Activated CD8-positive, alpha-beta T cell treated with anti-CD3 and anti-CD28 coated beads for 36 hours (primary cell): Measurements from ENCODE around the gene NKAPL. TPM values are rescaled to one million over a fixed set of nuclear protein-coding genes. Genes with fewer than 3 reads are reported as not detected.
A peak's percentile ranks its signal among the peaks of the same experiment; 100 is the strongest.

Experiments
- ATAC-seq: fragments of 200-7000 bp; cut with Tn5 transposase; one replicate; pipeline ENCODE4 v1.10.0; 2021; ENCODE audit warnings: mild to moderate bottlenecking, moderate library complexity
- CTCF ChIA-PET: fragments of 350-600 bp; sonication (Branson Sonifier 250); formaldehyde crosslinking; loops from one replicate; lab custom pipeline; 2021; ENCODE audit warnings: antibody characterized with exemption; lab: Charles Lee
- POLR2A ChIA-PET: fragments of 350-600 bp; sonication (Branson Sonifier 250); formaldehyde crosslinking; loops from one replicate; lab custom pipeline; 2021; ENCODE audit warnings: antibody characterized with exemption; lab: Charles Lee
- DNase-seq: peaks from one replicate; pipeline ENCODE4 v3.0.0-alpha.2; 2020
- H3K27ac Mint-ChIP-seq: one replicate; pipeline ENCODE4 v1.8.0; 2021; ENCODE audit warnings: mild to moderate bottlenecking, mixed read lengths
- H3K27me3 Mint-ChIP-seq: one replicate; pipeline ENCODE4 v1.8.0; 2021; ENCODE audit warnings: mixed read lengths
- H3K36me3 Mint-ChIP-seq: one replicate; pipeline ENCODE4 v1.8.0; 2021; ENCODE audit warnings: low read depth, mixed read lengths
- H3K4me1 Mint-ChIP-seq: one replicate; pipeline ENCODE4 v1.8.0; 2021; ENCODE audit warnings: low read depth, mixed read lengths
- H3K4me3 Mint-ChIP-seq: one replicate; pipeline ENCODE4 v1.8.0; 2021; ENCODE audit warnings: mild to moderate bottlenecking, moderate library complexity, mixed read lengths
- H3K9me3 Mint-ChIP-seq: one replicate; pipeline ENCODE4 v1.8.0; 2021; ENCODE audit warnings: mixed read lengths
- CTCF ChIP-seq: fragments of 200-600 bp; IDR thresholded peaks from one replicate; pipeline ENCODE4 v1.8.0; 2022; ENCODE audit warnings: antibody characterized with exemption, mild to moderate bottlenecking
- intact Hi-C: fragments of 100-400 bp; cut with micrococcal nuclease; formaldehyde crosslinking; loops from one replicate; pipeline ENCODE4 v1.10.0; 2022
- total RNA-seq, 2 experiments: library from RNA; stranded (reverse); gene quantifications; one replicate each; pipeline ENCODE4 v1.2.3, GENCODE V29; 2021

NKAPL gene
- total RNA-seq, 2 experiments from 2014 or later, result not detected

- ATAC-seq, result no peak
These were observed 13.7 kb upstream of the NKAPL start for GRCh38 chr6:28245206-28245941.

GRCh38 chr6:28248916-28249315 is 10.2 kb upstream of the NKAPL start:
- ChIA-PET POLR2A (interaction anchor here (1.0 kb wide), 1 partner anchor 18 kb away, joined by 4 read pairs; the partner anchor contains the start of gene ZSCAN26), CTCF (no interaction called here)
- ATAC-seq, result no peak
- no peak overlapping the region for H3K27ac Mint-ChIP-seq
- H3K27me3 Mint-ChIP-seq, result no peaks in the 10 kb centered on the region
- intact Hi-C loops, result no loop called here
- no peak for DNase-seq
- peaks cover 28% of the 10 kb centered on the region for H3K36me3 Mint-ChIP-seq
- H3K4me1 Mint-ChIP-seq, result peaks cover 28% of the 10 kb centered on the region
- no peak for TF ChIP-seq CTCF
- no peaks in the 10 kb centered on the region for H3K9me3 Mint-ChIP-seq
- no peak overlapping the region for H3K4me3 Mint-ChIP-seq

More at GRCh38 chr6:28245206-28245941, 13.7 kb upstream of the NKAPL start:
- Mint-ChIP-seq H3K9me3 (no peaks in the 10 kb centered on the region), H3K36me3 (peaks cover 29% of the 10 kb centered on the region), H3K4me1 (peaks cover 12% of the 10 kb centered on the region), H3K4me3 (no peak overlapping the region), H3K27ac (no peak overlapping the region), H3K27me3 (no peaks in the 10 kb centered on the region)
- TF ChIP-seq CTCF, result no peak
- no peak for DNase-seq
- ChIA-PET CTCF (interaction anchor here (2.1 kb wide), 1 partner anchor 111 kb away, joined by 5 read pairs; no protein-coding TSS in a partner anchor), POLR2A (no interaction called here)
- intact Hi-C loops, result no loop called here

- no peaks in the 10 kb centered on the region for H3K9me3 Mint-ChIP-seq
- CTCF ChIA-PET, result interaction anchor here (1.2 to 2.0 kb wide), 2 partner anchors 10 to 105 kb away, joined by 3 to 8 read pairs; no protein-coding TSS in a partner anchor
- POLR2A ChIA-PET, result interaction anchor here (1.2 kb wide), 1 partner anchor 109 kb away, joined by 6 read pairs; the partner anchor contains the start of gene ZKSCAN8
- H3K27ac Mint-ChIP-seq, result no peak overlapping the region
- peaks cover 28% of the 10 kb centered on the region for H3K4me1 Mint-ChIP-seq
- no peak for TF ChIP-seq CTCF
- H3K4me3 Mint-ChIP-seq, result peak overlapping the region; percentile 66
- ATAC-seq, result no peak
- peaks cover 11% of the 10 kb centered on the region for H3K36me3 Mint-ChIP-seq
- DNase-seq, result no peak
- intact Hi-C loops, result loop anchor here (10.0 kb wide), 1 partner anchor 116 kb away; no protein-coding TSS in a partner anchor
- H3K27me3 Mint-ChIP-seq, result no peaks in the 10 kb centered on the region
These were observed 8.3 kb upstream of the NKAPL start for GRCh38 chr6:28250747-28251146.

GRCh38 chr6:28251661-28252008 is 7.5 kb upstream of the NKAPL start:
- Mint-ChIP-seq H3K4me3 (peak overlapping the region; percentile 99), H3K27ac (peak overlapping the region; percentile 87), H3K27me3 (no peaks in the 10 kb centered on the region), H3K9me3 (no peaks in the 10 kb centered on the region), H3K36me3 (peaks cover 5% of the 10 kb centered on the region), H3K4me1 (peaks cover 28% of the 10 kb centered on the region)
- TF ChIP-seq CTCF, result no peak
- ChIA-PET CTCF (interaction anchor here (1.2 to 2.8 kb wide), 4 partner anchors 16 to 125 kb away, joined by 3 to 11 read pairs (median 6); partner anchors contain the start of gene ZKSCAN8), POLR2A (interaction anchor here (0.6 to 1.6 kb wide), 5 partner anchors 13 to 357 kb away, joined by 3 to 8 read pairs (median 4); partner anchors contain the start of genes ZKSCAN8 and ZSCAN26)
- ATAC-seq (peak; percentile 74), DNase-seq (peak; percentile 55)
- intact Hi-C loops, result loop anchor here (10.0 kb wide), 1 partner anchor 117 kb away; no protein-coding TSS in a partner anchor
